ENCODE measurements around the gene PLEKHG7. TPM values are rescaled to one million over a fixed set of nuclear protein-coding genes. Genes with fewer than 3 reads are reported as not detected.

PLEKHG7 gene
- total RNA-seq, 1 experiment from 2014 or later, result not detected

GRCh38 chr12:92696216-92696615 is 6.6 kb upstream of the PLEKHG7 start:
- DNase-seq, result peak; percentile 64
- Histone ChIP-seq H3K9me3 (no peaks in the 10 kb centered on the region), H3K4me3 (no peak overlapping the region), H3K36me3 (no peaks in the 10 kb centered on the region), H3K27me3 (no peaks in the 10 kb centered on the region)

- Histone ChIP-seq H3K36me3 (no peaks in the 10 kb centered on the region), H3K9me3 (no peaks in the 10 kb centered on the region), H3K4me3 (no peak overlapping the region), H3K27me3 (no peaks in the 10 kb centered on the region)
- no peak for DNase-seq
Measured at GRCh38 chr12:92698474-92698873, 4.3 kb upstream of the PLEKHG7 start.

- H3K4me3 ChIP-seq, result no peak overlapping the region
- no peaks in the 10 kb centered on the region for H3K27me3 ChIP-seq
- DNase-seq, result peak; percentile 26
- H3K36me3 ChIP-seq, result no peaks in the 10 kb centered on the region
- H3K9me3 ChIP-seq, result no peaks in the 10 kb centered on the region
Measured at GRCh38 chr12:92701441-92701840, 1.3 kb upstream of the PLEKHG7 start.

- no peaks in the 10 kb centered on the region for H3K27me3 ChIP-seq
- DNase-seq, result no peak
- no peaks in the 10 kb centered on the region for H3K36me3 ChIP-seq
- H3K4me3 ChIP-seq, result no peak overlapping the region
- no peaks in the 10 kb centered on the region for H3K9me3 ChIP-seq
Measured at GRCh38 chr12:92703786-92704185, 997 bp downstream of the PLEKHG7 start.

- no peak for DNase-seq
- Histone ChIP-seq H3K27me3 (no peaks in the 10 kb centered on the region), H3K9me3 (no peaks in the 10 kb centered on the region), H3K36me3 (no peaks in the 10 kb centered on the region), H3K4me3 (no peak overlapping the region)
Measured at GRCh38 chr12:92706594-92706993, 3.8 kb downstream of the PLEKHG7 start.

- Histone ChIP-seq H3K27me3 (no peaks in the 10 kb centered on the region), H3K4me3 (no peak overlapping the region), H3K9me3 (no peaks in the 10 kb centered on the region), H3K36me3 (no peaks in the 10 kb centered on the region)
- DNase-seq, result no peak
Measured at GRCh38 chr12:92707926-92708325, 5.1 kb downstream of the PLEKHG7 start.

- no peaks in the 10 kb centered on the region for H3K36me3 ChIP-seq
- no peak for DNase-seq
- no peaks in the 10 kb centered on the region for H3K27me3 ChIP-seq
- H3K4me3 ChIP-seq, result no peak overlapping the region
- H3K9me3 ChIP-seq, result no peaks in the 10 kb centered on the region
Measured at GRCh38 chr12:92715625-92716024, 12.8 kb downstream of the PLEKHG7 start.

GRCh38 chr12:92717202-92717601 is 14.4 kb downstream of the PLEKHG7 start:
- no peak for DNase-seq
- no peak overlapping the region for H3K4me3 ChIP-seq
- H3K9me3 ChIP-seq, result no peaks in the 10 kb centered on the region
- H3K27me3 ChIP-seq, result no peaks in the 10 kb centered on the region
- no peaks in the 10 kb centered on the region for H3K36me3 ChIP-seq

GRCh38 chr12:92718483-92718990 is 15.7 kb downstream of the PLEKHG7 start:
- H3K36me3 ChIP-seq, result no peaks in the 10 kb centered on the region
- H3K4me3 ChIP-seq, result no peak overlapping the region
- H3K9me3 ChIP-seq, result no peaks in the 10 kb centered on the region
- H3K27me3 ChIP-seq, result no peaks in the 10 kb centered on the region
- no peak for DNase-seq

GRCh38 chr12:92719674-92720073 is 16.9 kb downstream of the PLEKHG7 start:
- Histone ChIP-seq H3K36me3 (no peaks in the 10 kb centered on the region), H3K27me3 (no peaks in the 10 kb centered on the region), H3K4me3 (no peak overlapping the region), H3K9me3 (no peaks in the 10 kb centered on the region)
- DNase-seq, result peak; percentile 35

GRCh38 chr12:92721130-92721529 is 18.3 kb downstream of the PLEKHG7 start:
- Histone ChIP-seq H3K36me3 (no peaks in the 10 kb centered on the region), H3K27me3 (no peaks in the 10 kb centered on the region), H3K4me3 (no peak overlapping the region), H3K9me3 (no peaks in the 10 kb centered on the region)
- peak; percentile 5 for DNase-seq

- Histone ChIP-seq H3K27me3 (no peaks in the 10 kb centered on the region), H3K4me3 (no peak overlapping the region), H3K36me3 (no peaks in the 10 kb centered on the region), H3K9me3 (no peaks in the 10 kb centered on the region)
- no peak for DNase-seq
Measured at GRCh38 chr12:92721656-92722055, 18.9 kb downstream of the PLEKHG7 start.

- H3K4me3 ChIP-seq, result no peak overlapping the region
- no peaks in the 10 kb centered on the region for H3K27me3 ChIP-seq
- no peak for DNase-seq
- H3K9me3 ChIP-seq, result no peaks in the 10 kb centered on the region
- no peaks in the 10 kb centered on the region for H3K36me3 ChIP-seq
Measured at GRCh38 chr12:92722897-92723296, 20.1 kb downstream of the PLEKHG7 start.

- no peak for DNase-seq
- Histone ChIP-seq H3K27me3 (no peaks in the 10 kb centered on the region), H3K4me3 (no peak overlapping the region), H3K36me3 (no peaks in the 10 kb centered on the region), H3K9me3 (no peaks in the 10 kb centered on the region)
Measured at GRCh38 chr12:92726850-92727249, 24.1 kb downstream of the PLEKHG7 start.

GRCh38 chr12:92729773-92730305 is 27.1 kb downstream of the PLEKHG7 start:
- Histone ChIP-seq H3K9me3 (no peaks in the 10 kb centered on the region), H3K4me3 (no peak overlapping the region), H3K36me3 (no peaks in the 10 kb centered on the region), H3K27me3 (no peaks in the 10 kb centered on the region)
- no peak for DNase-seq

- Histone ChIP-seq H3K27me3 (no peaks in the 10 kb centered on the region), H3K36me3 (no peaks in the 10 kb centered on the region), H3K4me3 (no peak overlapping the region), H3K9me3 (no peaks in the 10 kb centered on the region)
- DNase-seq, result no peak
Measured at GRCh38 chr12:92730758-92731157, 28.0 kb downstream of the PLEKHG7 start.

- Histone ChIP-seq H3K36me3 (no peaks in the 10 kb centered on the region), H3K27me3 (no peaks in the 10 kb centered on the region)
Measured at GRCh38 chr12:92732216-92732615, 29.4 kb downstream of the PLEKHG7 start.

GRCh38 chr12:92732716-92733115 is 29.9 kb downstream of the PLEKHG7 start:
- Histone ChIP-seq H3K9me3 (no peaks in the 10 kb centered on the region), H3K4me3 (no peak overlapping the region), H3K27me3 (no peaks in the 10 kb centered on the region), H3K36me3 (no peaks in the 10 kb centered on the region)
- DNase-seq, result no peak

More at GRCh38 chr12:92732216-92732615, 29.4 kb downstream of the PLEKHG7 start:
- no peak for DNase-seq
- H3K4me3 ChIP-seq, result no peak overlapping the region
- H3K9me3 ChIP-seq, result no peaks in the 10 kb centered on the region

GRCh38 chr12:92733181-92733580 is 30.4 kb downstream of the PLEKHG7 start:
- Histone ChIP-seq H3K9me3 (no peaks in the 10 kb centered on the region), H3K36me3 (no peaks in the 10 kb centered on the region)

More at GRCh38 chr12:92733181-92733580, 30.4 kb downstream of the PLEKHG7 start:
- no peak for DNase-seq
- no peaks in the 10 kb centered on the region for H3K27me3 ChIP-seq
- H3K4me3 ChIP-seq, result no peak overlapping the region

Measured in MG63 (cell line).